HG03354 (cell line): Measurements from ENCODE around the gene SLC8A1.
"Not testable (repeated sequence)": the region's sequence is repeated elsewhere in the genome, so short reads cannot be mapped to it uniquely, and the experiment has no call there.

Experiments
- ATAC-seq: cut with Tn5 transposase; IDR thresholded peaks from one replicate; pipeline ENCODE4 v1.9.1; 2021; ENCODE audit warnings: mild to moderate bottlenecking; ENCODE audit not compliant: unreplicated experiment, poor library complexity, severe bottlenecking

Gene SLC8A1

GRCh38 chr2:40105593-40105992, 346.3 kb downstream of the SLC8A1 start:
- no peak for ATAC-seq

DNA sequence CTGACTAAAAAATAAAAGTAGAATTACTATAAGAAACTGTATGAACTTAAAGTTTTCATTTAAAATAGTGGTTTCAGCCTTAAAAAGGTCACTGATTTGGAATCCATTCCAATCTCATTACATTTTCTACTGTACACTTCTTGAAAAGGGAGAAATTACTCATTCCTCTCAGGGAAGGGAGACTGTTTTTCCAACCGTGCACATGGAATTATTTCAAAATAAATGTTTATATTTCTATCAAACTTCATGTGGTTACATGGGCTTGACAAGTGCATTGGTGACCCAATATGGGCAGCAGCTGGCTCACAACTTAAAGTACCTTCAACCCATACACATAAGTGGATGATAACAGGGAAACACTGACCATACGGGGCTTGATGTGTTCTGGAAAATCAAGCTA, 348.3 kb downstream of the SLC8A1 start:
- ATAC-seq = no peak

DNA sequence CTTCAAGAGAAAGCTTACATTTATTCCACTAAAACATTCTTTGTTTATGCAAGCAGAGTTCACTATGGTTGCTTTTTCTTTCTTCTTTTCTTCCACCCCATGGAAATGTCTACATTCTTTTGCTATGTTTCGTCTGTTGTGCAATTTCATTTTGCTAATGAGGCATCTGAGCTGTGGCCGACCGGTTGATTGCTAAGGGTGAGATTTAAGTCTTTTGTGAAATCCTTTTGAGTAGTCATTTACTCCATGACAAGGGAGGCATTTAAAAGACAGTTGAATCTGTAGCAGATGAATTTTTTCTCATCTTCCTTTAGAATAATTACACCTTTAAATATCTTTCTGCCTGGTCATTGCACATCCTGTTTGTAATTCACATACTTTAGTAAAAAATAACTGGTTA, 348.7 kb downstream of the SLC8A1 start:
- ATAC-seq = no peak

GRCh38 chr2:40102447-40102846, 349.4 kb downstream of the SLC8A1 start:
- no peak for ATAC-seq

- peak; percentile 70 for ATAC-seq
Measured at GRCh38 chr2:40101131-40101575, 350.7 kb downstream of the SLC8A1 start.

- ATAC-seq = no peak
Measured at GRCh38 chr2:40100676-40101075, 351.2 kb downstream of the SLC8A1 start.

DNA sequence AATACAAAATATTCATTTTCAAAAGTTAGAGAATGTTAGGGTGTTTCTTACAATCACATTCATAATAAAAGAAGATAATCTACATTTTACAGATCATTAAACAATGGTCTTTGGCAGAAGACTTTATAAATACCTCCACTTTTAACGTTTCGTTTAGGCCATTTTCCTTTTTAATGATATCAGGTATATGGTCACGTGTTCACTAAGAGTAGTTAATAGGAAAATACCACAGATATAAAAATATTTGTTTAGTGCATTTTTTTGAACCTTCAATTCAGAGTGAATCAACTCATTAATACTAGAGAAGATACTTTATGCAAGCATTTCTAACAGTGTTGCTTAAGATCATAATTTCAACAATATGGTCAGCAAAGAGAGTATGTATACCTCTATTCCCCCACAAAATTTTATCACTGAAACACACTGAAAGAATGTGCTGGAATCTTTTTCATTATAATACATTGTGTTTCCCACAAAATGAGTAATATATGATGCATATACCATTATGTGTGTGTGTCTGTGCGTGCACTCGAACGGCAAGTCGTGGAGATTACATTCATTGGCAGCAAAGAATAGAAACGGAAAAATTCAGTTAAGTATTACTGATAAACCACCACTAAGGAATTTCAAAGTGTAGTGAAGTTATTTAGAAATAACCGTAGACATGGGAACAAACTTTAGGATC, 353.0 kb downstream of the SLC8A1 start:
- ATAC-seq = no peak

- no peak for ATAC-seq
Measured at GRCh38 chr2:40097691-40098385, 354.1 kb downstream of the SLC8A1 start.

GRCh38 chr2:40096360-40096759, 355.5 kb downstream of the SLC8A1 start:
- no peak for ATAC-seq

DNA sequence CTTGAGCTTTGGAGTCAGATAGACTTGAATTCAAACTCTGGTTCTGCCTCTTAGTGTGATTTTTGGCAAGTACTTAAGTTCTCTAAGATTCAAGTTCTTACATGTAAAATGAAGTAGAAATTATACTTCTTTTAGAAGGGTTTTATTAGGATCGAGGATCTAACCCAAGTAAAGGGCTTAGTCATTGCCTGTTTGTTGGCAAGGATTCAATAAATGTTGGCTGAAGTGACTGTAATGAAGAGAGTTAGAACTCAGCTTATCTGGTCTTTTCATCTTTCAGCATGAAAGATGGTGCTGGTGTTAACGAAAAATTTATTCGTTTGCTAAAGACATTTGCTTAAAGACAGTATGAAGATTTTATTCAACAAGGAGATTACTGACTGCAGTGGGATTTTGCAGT, 356.9 kb downstream of the SLC8A1 start:
- ATAC-seq = no peak

DNA sequence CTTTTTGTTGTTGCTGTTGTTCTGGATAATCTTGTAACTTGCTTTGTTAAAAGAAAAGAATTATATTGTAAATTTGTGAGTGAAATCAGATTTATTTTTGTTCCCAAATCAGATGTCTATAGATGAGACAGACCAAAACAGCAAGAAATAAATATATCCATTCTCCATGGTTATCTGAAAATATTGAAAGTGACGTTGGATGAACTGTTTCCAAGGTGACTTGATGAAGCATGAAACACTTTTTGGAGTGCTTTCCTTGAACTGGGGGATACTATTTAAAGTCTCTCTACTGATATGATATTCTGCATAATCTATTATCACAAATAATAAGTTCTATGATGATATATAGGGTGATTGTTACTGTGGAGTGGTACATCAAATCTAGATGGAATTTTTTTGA, 357.4 kb downstream of the SLC8A1 start:
- no peak for ATAC-seq

GRCh38 chr2:40093021-40093675, 358.7 kb downstream of the SLC8A1 start:
- ATAC-seq = no peak

DNA sequence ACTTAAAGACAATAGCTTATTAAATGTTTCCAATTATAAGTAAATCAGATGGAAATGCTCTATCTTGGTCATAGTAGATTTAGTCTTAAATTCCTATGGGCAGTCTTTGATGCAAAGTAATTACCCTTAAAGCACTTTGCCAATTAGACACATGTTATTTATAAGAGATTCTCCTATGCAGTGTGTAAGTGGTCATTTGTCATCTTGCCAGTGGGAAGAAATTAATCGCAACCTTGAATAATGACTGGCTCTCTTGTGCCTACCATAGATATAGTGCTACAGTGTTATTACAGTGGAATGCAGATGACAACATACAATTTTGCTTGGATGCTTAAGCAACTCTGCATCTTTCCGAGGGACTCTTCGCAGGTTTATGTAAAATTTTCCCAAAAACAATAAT, 361.8 kb downstream of the SLC8A1 start:
- no peak for ATAC-seq

DNA sequence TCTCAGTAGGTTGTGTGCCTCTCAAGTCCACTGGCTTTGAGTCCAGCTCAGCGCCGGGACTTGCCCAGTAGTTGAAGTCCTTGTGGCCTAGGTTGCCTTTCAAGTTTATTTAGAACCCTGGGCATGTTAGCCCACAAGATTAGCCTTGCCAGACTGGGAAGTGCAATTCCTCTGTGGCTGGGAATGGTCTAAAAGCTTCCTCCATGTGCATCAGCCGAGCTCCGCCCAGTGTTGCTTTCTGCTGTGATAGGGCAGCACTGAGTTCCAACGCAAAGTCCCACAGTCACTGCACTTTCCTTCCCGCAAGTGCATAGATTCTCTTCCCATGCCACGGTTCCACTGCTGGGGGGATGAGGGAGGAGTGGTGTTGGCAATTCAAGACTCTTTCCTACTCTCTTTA, 364.0 kb downstream of the SLC8A1 start:
- ATAC-seq = no peak

GRCh38 chr2:40087434-40087833, 364.5 kb downstream of the SLC8A1 start:
- no peak for ATAC-seq

- no peak for ATAC-seq
Measured at GRCh38 chr2:40085786-40086185, 366.1 kb downstream of the SLC8A1 start.

GRCh38 chr2:40073336-40073735, 378.6 kb downstream of the SLC8A1 start:
- ATAC-seq = not testable (repeated sequence)

DNA sequence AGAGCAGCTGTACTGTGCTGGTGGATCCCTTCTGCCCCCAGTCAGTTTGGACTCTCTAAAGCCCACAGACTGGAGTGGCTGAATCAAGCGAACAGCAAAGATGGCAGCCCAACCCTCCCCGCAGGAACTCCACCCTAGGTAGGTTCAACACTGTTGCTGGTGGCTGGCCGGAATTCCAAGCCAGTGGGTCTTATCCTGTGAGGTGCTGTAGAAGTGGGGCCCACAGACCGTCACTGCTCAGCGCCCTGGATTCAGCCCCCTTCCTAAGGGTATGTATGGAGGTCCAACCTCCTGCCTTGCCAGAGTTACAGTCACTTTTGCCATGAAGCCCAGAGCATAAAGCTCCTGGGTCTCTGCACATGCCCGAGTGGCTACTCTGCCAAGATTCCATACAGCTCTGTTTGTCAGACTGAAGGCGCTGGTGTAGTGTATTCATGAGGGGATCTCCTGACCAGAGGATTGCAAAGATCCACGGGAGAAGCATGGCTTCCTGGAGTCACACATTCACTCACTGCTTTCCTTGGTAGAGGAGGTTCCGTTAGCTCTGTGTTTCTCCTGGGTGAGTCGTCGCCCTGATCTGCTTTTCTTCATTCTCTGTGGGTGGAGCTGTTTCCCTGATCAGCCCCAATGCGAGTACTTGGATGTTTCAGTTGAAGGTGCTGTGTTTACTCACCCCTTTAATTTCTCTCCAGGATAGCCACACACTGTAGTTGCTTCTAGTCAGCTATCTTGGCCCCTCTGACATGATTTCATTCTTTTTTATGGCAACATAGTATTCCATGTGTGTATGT, 379.3 kb downstream of the SLC8A1 start:
- no peak for ATAC-seq

DNA sequence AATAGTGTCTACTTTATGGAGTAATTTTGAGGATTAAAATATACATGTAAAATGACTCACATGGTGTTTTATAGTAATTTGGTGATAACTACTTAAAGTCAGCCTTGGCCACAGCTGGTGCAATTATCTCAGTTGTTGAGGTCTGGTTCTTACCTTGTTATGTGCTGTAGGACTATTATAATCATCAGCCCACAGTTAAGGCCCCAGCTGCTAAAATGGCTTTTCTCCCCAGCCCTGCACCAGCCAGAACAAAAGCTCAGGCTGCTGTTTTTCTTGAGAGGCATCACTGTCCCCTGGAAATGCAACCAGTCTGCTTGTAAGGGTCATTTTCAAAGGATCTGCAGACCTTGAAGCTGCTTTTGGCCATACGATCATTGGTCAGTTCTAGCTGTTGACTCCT, 389.5 kb downstream of the SLC8A1 start:
- no peak for ATAC-seq

GRCh38 chr2:40049781-40050180, 402.1 kb downstream of the SLC8A1 start:
- ATAC-seq = no peak
